Ramos (cell line): ENCODE data around the gene TMEM150A.
"Not testable (repeated sequence)": the region's sequence is repeated elsewhere in the genome, so short reads cannot be mapped to it uniquely, and the experiment has no call there.

Experiments
- in situ Hi-C: fragments of 300-500 bp; cut with MboI; formaldehyde crosslinking; loops from one replicate; pipeline ENCODE4 v1.14.3; 2022; ENCODE audit warnings: low sequenced_read_pairs; ENCODE audit not compliant: unreplicated experiment

The TMEM150A gene

GRCh38 chr2:85613717-85614515, 11.4 kb upstream of the TMEM150A start:
- in situ Hi-C loops, result no loop called here

- in situ Hi-C loops, result no loop called here
These were observed 9.4 kb upstream of the TMEM150A start, which contains the start of gene C2orf68 for GRCh38 chr2:85611705-85612587. TSS of gene C2orf68 (minus strand) at chr2:85612066. CDS start at chr2:85611984, 82 bp downstream.

GRCh38 chr2:85611217-85611704, 8.8 kb upstream of the TMEM150A start:
- in situ Hi-C loops, result no loop called here

- in situ Hi-C loops, result no loop called here
These were observed 5.0 kb upstream of the TMEM150A start for GRCh38 chr2:85607268-85608215.

- in situ Hi-C loops, result no loop called here
These were observed 3.6 kb upstream of the TMEM150A start for GRCh38 chr2:85606116-85606455.

- in situ Hi-C loops, result no loop called here
These were observed 3.1 kb upstream of the TMEM150A start for GRCh38 chr2:85605406-85606115.

GRCh38 chr2:85604568-85605339, 2.3 kb upstream of the TMEM150A start:
- in situ Hi-C loops, result no loop called here

- in situ Hi-C loops, result not testable (repeated sequence)
These were observed 1.6 kb upstream of the TMEM150A start for GRCh38 chr2:85604133-85604444.

GRCh38 chr2:85601771-85602475, 575 bp downstream of the TMEM150A start:
- in situ Hi-C loops, result no loop called here

GRCh38 chr2:85600951-85601770, 1.3 kb downstream of the TMEM150A start:
- in situ Hi-C loops, result no loop called here

- in situ Hi-C loops, result no loop called here
These were observed 2.3 kb downstream of the TMEM150A start for GRCh38 chr2:85600235-85600575.

- in situ Hi-C loops, result no loop called here
These were observed 2.8 kb downstream of the TMEM150A start for GRCh38 chr2:85599468-85600234.

GRCh38 chr2:85598594-85599340, 3.7 kb downstream of the TMEM150A start:
- in situ Hi-C loops, result no loop called here

GRCh38 chr2:85597241-85597640, 5.3 kb downstream of the TMEM150A start:
- in situ Hi-C loops, result no loop called here

GRCh38 chr2:85596486-85597143, 5.9 kb downstream of the TMEM150A start:
- in situ Hi-C loops, result no loop called here

- in situ Hi-C loops, result no loop called here
These were observed 6.5 kb downstream of the TMEM150A start for GRCh38 chr2:85596026-85596333.
